SK-N-MC (cell line): ENCODE data around the gene SP140.

ENCODE experiments used
- EZH2 ChIP-seq: fragments of 200-600 bp; sonication (generic); IDR thresholded peaks from one replicate; pipeline ENCODE4 v1.6.1; 2017; ENCODE audit warnings: antibody characterized with exemption
- POLR2AphosphoS5 ChIP-seq: IDR thresholded peaks from 2 replicates; pipeline ENCODE4 v1.6.1; 2012; ENCODE audit warnings: mild to moderate bottlenecking, low read depth, low read length, borderline replicate concordance

DNA sequence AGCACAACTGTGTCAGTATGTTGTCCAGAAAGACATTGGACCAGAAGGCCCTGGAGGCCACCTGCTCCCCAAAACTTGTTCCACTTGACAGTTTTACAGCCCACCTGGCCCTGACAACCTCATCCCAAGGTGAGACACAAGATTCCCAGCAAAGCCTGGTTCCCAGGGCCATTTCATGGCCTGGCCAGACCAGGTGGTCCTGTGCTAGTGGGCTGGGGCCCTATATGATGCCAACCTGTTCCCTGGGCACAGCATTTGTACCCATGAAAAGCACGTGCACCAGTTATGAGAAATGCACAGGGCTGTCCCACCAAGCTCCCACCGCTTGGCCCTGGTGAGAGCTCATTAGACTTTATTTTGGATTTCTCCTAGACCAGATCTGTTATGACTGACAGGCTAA lies 95.5 kb downstream of the SP140 start:
- TF ChIP-seq EZH2 (no peak), POLR2AphosphoS5 (no peak)
